Measurements from ENCODE around the gene ZNF486. TPM values are rescaled to one million over a fixed set of nuclear protein-coding genes. Genes with fewer than 3 reads are reported as not detected.
"Not testable (repeated sequence)": the region's sequence is repeated elsewhere in the genome, so short reads cannot be mapped to it uniquely, and the experiment has no call there.

Gene ZNF486
- total RNA-seq, 1 donor from 2014 or later: 10.6 TPM

- peak; percentile 62 for DNase-seq (ENCODE audit: low spot score)
These were observed 66.1 kb downstream of the ZNF486 start for GRCh38 chr19:20233105-20233504.

- no peak for DNase-seq (ENCODE audit: low spot score)
These were observed 68.1 kb downstream of the ZNF486 start for GRCh38 chr19:20235156-20235555.

- peak; percentile 96 for DNase-seq (ENCODE audit: low spot score)
These were observed 71.0 kb downstream of the ZNF486 start for GRCh38 chr19:20237773-20238623.

GRCh38 chr19:20243629-20244028 lies 76.6 kb downstream of the ZNF486 start:
- peak; percentile 12 for DNase-seq (ENCODE audit: low spot score)

GRCh38 chr19:20244356-20244755 lies 77.3 kb downstream of the ZNF486 start:
- DNase-seq (ENCODE audit: low spot score): no peak

GRCh38 chr19:20245309-20245708 lies 78.3 kb downstream of the ZNF486 start:
- DNase-seq (ENCODE audit: low spot score): no peak

- DNase-seq (ENCODE audit: low spot score): peak; percentile 61
These were observed 80.1 kb downstream of the ZNF486 start for GRCh38 chr19:20247016-20247683.

GRCh38 chr19:20248258-20248657 lies 81.2 kb downstream of the ZNF486 start:
- not testable (repeated sequence) for DNase-seq (ENCODE audit: low spot score)

Other genes with a start within 250 kb of the ZNF486 start
- 6.0 TPM for gene ZNF682, start 127.7 kb upstream of the ZNF486 start, total RNA-seq
- gene ZNF90, start 89.2 kb upstream of the ZNF486 start, total RNA-seq: 3.9 TPM